ENCODE measurements around the gene C1orf216. TPM values are rescaled to one million over a fixed set of nuclear protein-coding genes. Genes with fewer than 3 reads are reported as not detected.

Gene C1orf216
- total RNA-seq, 4 donors from 2014 or later, result 10.1 to 16.7 (median 11.3) TPM

DNA sequence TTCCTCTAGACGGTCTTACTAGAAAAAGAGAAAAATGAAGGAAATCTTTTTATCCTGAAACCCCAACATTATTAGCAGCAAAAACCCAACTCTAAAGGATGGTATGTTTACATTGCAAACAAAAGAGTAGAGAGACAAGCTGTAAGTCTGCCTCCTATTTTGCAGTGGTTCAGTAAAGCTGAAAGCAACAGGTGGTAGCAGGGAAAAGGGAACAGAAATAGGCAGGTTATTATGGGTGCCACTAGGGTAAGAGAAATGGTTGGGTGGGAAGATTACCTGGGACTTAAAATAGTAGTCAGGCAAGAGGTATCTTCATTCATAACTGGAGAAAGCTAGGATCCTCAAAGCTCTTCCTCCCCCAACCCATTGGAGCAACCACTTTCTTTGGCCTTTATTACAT is 37.4 kb upstream of the C1orf216 start:
- TF ChIP-seq, protein P1, sequence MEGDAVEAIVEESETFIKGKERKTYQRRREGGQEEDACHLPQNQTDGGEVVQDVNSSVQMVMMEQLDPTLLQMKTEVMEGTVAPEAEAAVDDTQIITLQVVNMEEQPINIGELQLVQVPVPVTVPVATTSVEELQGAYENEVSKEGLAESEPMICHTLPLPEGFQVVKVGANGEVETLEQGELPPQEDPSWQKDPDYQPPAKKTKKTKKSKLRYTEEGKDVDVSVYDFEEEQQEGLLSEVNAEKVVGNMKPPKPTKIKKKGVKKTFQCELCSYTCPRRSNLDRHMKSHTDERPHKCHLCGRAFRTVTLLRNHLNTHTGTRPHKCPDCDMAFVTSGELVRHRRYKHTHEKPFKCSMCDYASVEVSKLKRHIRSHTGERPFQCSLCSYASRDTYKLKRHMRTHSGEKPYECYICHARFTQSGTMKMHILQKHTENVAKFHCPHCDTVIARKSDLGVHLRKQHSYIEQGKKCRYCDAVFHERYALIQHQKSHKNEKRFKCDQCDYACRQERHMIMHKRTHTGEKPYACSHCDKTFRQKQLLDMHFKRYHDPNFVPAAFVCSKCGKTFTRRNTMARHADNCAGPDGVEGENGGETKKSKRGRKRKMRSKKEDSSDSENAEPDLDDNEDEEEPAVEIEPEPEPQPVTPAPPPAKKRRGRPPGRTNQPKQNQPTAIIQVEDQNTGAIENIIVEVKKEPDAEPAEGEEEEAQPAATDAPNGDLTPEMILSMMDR (IDR thresholded peaks at IDR 0.05 in 4 of 5, conservative IDR thresholded peaks at IDR 0.05 in 1 of 5), result no peak

DNA sequence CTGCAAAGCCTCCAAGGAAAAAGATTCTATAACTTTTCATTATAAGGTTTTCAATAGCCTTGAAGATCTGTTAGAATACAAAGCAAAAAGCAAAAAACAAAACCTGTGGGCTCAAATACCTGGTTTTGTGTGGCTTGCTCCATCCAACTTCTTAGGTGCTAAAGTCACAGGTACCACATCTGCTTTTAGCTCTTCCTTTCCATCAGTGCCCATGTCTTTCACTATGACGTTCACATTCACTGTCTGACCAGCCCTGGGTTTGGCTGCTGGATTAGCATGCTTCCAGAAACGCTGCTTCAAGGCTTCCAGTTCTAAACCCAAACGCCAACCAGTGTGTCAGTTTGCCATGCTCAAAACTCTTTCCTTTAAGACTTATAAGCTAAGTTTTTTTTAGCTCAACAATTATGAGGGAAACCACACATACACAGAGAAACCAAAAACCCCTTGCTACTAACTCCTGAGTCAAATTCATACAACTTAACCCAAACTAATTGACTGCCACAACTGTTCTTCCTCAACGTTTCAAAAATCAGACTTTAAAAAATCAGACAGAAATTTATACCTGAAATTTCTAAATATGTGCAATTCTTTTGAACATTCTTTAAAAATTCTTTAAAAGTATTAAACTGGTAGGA is 35.1 kb upstream of the C1orf216 start:
- no peak for TF ChIP-seq POLR2A (IDR thresholded peaks at IDR 0.05)
- TF ChIP-seq, protein P1 (IDR thresholded peaks at IDR 0.05 in 4 of 5, conservative IDR thresholded peaks at IDR 0.05 in 1 of 5), result no peak
- intact Hi-C loops (cut with DNase I; ENCODE audit: low total_unique reads), result no loop called here
- no peak for ATAC-seq

More for the DNA sequence above, 37.4 kb upstream of the C1orf216 start:
- Histone ChIP-seq H3K9me3 (no peaks in the 10 kb centered on the region), H3K27me3 (no peaks in the 10 kb centered on the region), H3K36me3 (no peaks in the 10 kb centered on the region), H3K4me1 (no peaks in the 10 kb centered on the region), H3K4me3 (no peak overlapping the region), H3K27ac (no peak overlapping the region)
- ATAC-seq, result no peak
- no peak for DNase-seq
- in situ Hi-C loops (cut with MboI; ENCODE audit: low sequenced_read_pairs in 4 of 4), result no loop called here
- intact Hi-C loops (cut with DNase I; ENCODE audit: low total_unique reads), result no loop called here

DNA sequence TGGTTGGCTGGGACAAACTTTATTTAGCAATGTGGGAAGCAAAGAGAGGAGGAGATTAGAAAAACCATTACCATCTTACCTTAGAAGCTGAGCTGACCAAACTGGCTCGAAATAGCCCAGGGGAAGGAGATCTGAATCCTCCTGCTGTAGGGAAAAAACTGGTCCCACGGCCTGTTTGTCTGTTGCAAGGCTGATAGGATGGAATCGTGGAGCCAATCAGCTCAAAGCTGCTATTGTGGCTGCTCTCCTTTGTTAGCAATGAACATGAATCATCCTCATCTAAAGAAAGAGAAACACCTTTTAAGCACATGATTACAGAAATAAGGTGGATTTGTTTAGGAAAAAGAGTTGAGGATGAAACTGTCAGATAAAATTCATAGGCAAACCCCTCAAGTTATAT is 29.6 kb upstream of the C1orf216 start:
- no peak for TF ChIP-seq POLR2A (IDR thresholded peaks at IDR 0.05)
- TF ChIP-seq, protein P1 (IDR thresholded peaks at IDR 0.05 in 4 of 5, conservative IDR thresholded peaks at IDR 0.05 in 1 of 5), result no peak
- in situ Hi-C loops (cut with MboI; ENCODE audit: low sequenced_read_pairs in 4 of 4), result loop anchor here in 1 of 4 donors (25.0 kb wide), 1 partner anchor 286 kb away; no protein-coding TSS in a partner anchor

More for the DNA sequence above, 35.1 kb upstream of the C1orf216 start:
- H3K36me3 ChIP-seq, result no peaks in the 10 kb centered on the region
- in situ Hi-C loops (cut with MboI; ENCODE audit: low sequenced_read_pairs in 4 of 4), result no loop called here
- H3K4me1 ChIP-seq, result no peaks in the 10 kb centered on the region
- no peaks in the 10 kb centered on the region for H3K9me3 ChIP-seq
- no peaks in the 10 kb centered on the region for H3K27me3 ChIP-seq
- no peak overlapping the region for H3K4me3 ChIP-seq
- no peak overlapping the region for H3K27ac ChIP-seq
- no peak for DNase-seq

DNA sequence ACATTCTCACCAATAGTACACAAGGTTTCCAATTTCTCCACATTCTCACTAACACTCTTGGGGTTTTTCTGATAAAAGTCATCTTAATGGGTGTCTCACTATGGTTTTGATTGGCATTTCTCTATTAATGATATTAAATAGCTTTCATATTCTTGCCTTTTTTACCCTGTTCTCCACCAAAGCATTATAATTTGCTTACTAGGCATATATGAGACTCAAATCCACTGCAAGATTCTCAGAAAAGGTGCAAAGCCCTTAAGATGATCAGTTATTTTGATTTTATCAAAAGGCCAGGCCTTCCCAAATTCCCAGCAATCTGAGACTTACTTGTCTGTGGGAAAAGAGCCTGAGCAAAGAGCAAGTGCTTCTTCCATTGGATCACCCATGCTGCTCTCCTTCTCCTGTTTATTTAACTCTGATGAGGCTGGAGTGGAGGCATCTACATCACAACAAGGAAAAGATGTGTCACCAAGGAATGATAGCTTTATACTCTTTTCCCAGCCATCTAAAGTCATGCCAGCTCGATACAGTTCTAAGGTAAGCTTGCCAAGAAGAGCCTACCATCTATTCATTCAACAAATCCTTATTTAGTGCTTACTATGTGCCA is 26.5 kb upstream of the C1orf216 start:
- no peaks in the 10 kb centered on the region for H3K4me1 ChIP-seq
- intact Hi-C loops (cut with DNase I; ENCODE audit: low total_unique reads) (no loop called here), in situ Hi-C loops (cut with MboI; ENCODE audit: low sequenced_read_pairs in 4 of 4) (loop anchor here in 1 of 4 donors (25.0 kb wide), 1 partner anchor 283 kb away; no protein-coding TSS in a partner anchor)
- H3K27me3 ChIP-seq, result no peaks in the 10 kb centered on the region
- no peak overlapping the region for H3K27ac ChIP-seq
- H3K36me3 ChIP-seq, result no peaks in the 10 kb centered on the region
- no peak for ATAC-seq
- no peak overlapping the region for H3K4me3 ChIP-seq
- DNase-seq, result no peak
- no peaks in the 10 kb centered on the region for H3K9me3 ChIP-seq
- TF ChIP-seq POLR2A (IDR thresholded peaks at IDR 0.05), result no peak
- TF ChIP-seq, protein P1 (IDR thresholded peaks at IDR 0.05 in 4 of 5, conservative IDR thresholded peaks at IDR 0.05 in 1 of 5), result no peak

More for the DNA sequence above, 29.6 kb upstream of the C1orf216 start:
- ATAC-seq (no peak), DNase-seq (no peak)
- intact Hi-C loops (cut with DNase I; ENCODE audit: low total_unique reads), result no loop called here
- no peaks in the 10 kb centered on the region for H3K9me3 ChIP-seq
- no peaks in the 10 kb centered on the region for H3K27me3 ChIP-seq
- H3K4me1 ChIP-seq, result no peaks in the 10 kb centered on the region
- no peak overlapping the region for H3K4me3 ChIP-seq
- no peak overlapping the region for H3K27ac ChIP-seq
- H3K36me3 ChIP-seq, result no peaks in the 10 kb centered on the region

Measured in gastrocnemius medialis (tissue), 4 donors.